Skeletal muscle tissue (tissue), 4 donors: ENCODE measurements around the gene AP3S2. TPM values are rescaled to one million over a fixed set of nuclear protein-coding genes. Genes with fewer than 3 reads are reported as not detected.
"Not testable (repeated sequence)": the region's sequence is repeated elsewhere in the genome, so short reads cannot be mapped to it uniquely, and the experiment has no call there.

Experiments
- H3K27ac ChIP-seq: one replicate; pipeline ENCODE4 v1.7.0; 2013; ENCODE audit warnings: mild to moderate bottlenecking, low read depth, low read length, inconsistent platforms
- H3K27me3 ChIP-seq, 3 donors: one replicate each; pipeline ENCODE4 v1.7.0; 2013; ENCODE audit warnings: low read length in 3 of 3; ENCODE audit not compliant: control insufficient read depth in 3 of 3, insufficient read depth in 3 of 3
- H3K36me3 ChIP-seq, 3 donors: one replicate each; pipeline ENCODE4 v1.7.0; 2013; ENCODE audit warnings: low read length in 3 of 3; ENCODE audit not compliant: control insufficient read depth in 3 of 3, insufficient read depth in 3 of 3
- H3K4me1 ChIP-seq, 3 donors: one replicate each; pipeline ENCODE4 v1.7.0; 2013; ENCODE audit warnings: low read length in 3 of 3, mild to moderate bottlenecking in 3 of 3; ENCODE audit not compliant: control insufficient read depth in 3 of 3, insufficient read depth in 3 of 3
- H3K4me3 ChIP-seq, 3 donors: one replicate each; pipeline ENCODE4 v1.7.0; 2013; ENCODE audit warnings: low read length in 3 of 3
- H3K9ac ChIP-seq, 3 donors: one replicate each; pipeline ENCODE4 v1.7.0; 2013; ENCODE audit warnings: low read length in 3 of 3, mild to moderate bottlenecking in 3 of 3, moderate library complexity in 2 of 3, low read depth in 1 of 3
- H3K9me3 ChIP-seq, 3 donors: one replicate each; pipeline ENCODE4 v1.7.0; 2013; ENCODE audit warnings: low read length in 3 of 3; ENCODE audit not compliant: control insufficient read depth in 3 of 3
- total RNA-seq: library from RNA; depleted of rRNA; stranded (reverse); fragments of >200 nt; gene quantifications from one replicate; pipeline ENCODE4 v1.2.3, GENCODE V29; 2014
- donor health status: Osteomylitis.

AP3S2 gene
- total RNA-seq, 1 donor from 2014 or later: 51.7 TPM

- Histone ChIP-seq H3K27ac (no peak overlapping the region), H3K27me3 (no peaks in the 10 kb centered on the region), H3K9ac (no peak overlapping the region), H3K9me3 (no peaks in the 10 kb centered on the region), H3K4me1 (peaks cover 25 to 28% (median 26%) of the 10 kb centered on the region in 3 donors), H3K4me3 (no peak overlapping the region), H3K36me3 (peaks cover 8 to 18% (median 11%) of the 10 kb centered on the region in 3 donors)
Observed at GRCh38 chr15:89839167-89839810, 54.5 kb downstream of the AP3S2 start.

GRCh38 chr15:89837830-89838178 lies 56.0 kb downstream of the AP3S2 start:
- H3K27ac ChIP-seq: peak overlapping the region; percentile 61

GRCh38 chr15:89837134-89837829 lies 56.5 kb downstream of the AP3S2 start:
- H3K4me1 ChIP-seq: peaks cover 25 to 28% (median 26%) of the 10 kb centered on the region in 3 donors
- no peaks in the 10 kb centered on the region for H3K27me3 ChIP-seq
- H3K9me3 ChIP-seq: no peaks in the 10 kb centered on the region
- H3K36me3 ChIP-seq: peaks cover 21 to 34% (median 26%) of the 10 kb centered on the region in 3 donors
- no peak overlapping the region for H3K4me3 ChIP-seq
- H3K9ac ChIP-seq: peak overlapping the region in 1 of 3 donors; percentile 55
- peak overlapping the region; percentile 61 for H3K27ac ChIP-seq

More at GRCh38 chr15:89837830-89838178, 56.0 kb downstream of the AP3S2 start:
- Histone ChIP-seq H3K36me3 (peaks cover 21 to 32% (median 26%) of the 10 kb centered on the region in 3 donors), H3K27me3 (no peaks in the 10 kb centered on the region), H3K9ac (peak overlapping the region in 2 of 3 donors; percentile 27 to 55), H3K4me1 (peaks cover 25 to 28% (median 26%) of the 10 kb centered on the region in 3 donors), H3K4me3 (no peak overlapping the region), H3K9me3 (no peaks in the 10 kb centered on the region)

GRCh38 chr15:89836267-89837133 lies 57.3 kb downstream of the AP3S2 start:
- Histone ChIP-seq H3K4me3 (no peak overlapping the region), H3K27me3 (no peaks in the 10 kb centered on the region), H3K27ac (peak overlapping the region; percentile 61), H3K9ac (peak overlapping the region; percentile 13 to 55 (median 16)), H3K36me3 (peaks cover 21 to 39% (median 30%) of the 10 kb centered on the region in 3 donors), H3K4me1 (peaks cover 25 to 28% (median 28%) of the 10 kb centered on the region in 3 donors), H3K9me3 (no peaks in the 10 kb centered on the region)

- Histone ChIP-seq H3K9ac (no peak overlapping the region), H3K36me3 (peaks cover 21 to 35% (median 30%) of the 10 kb centered on the region in 3 donors), H3K4me1 (peaks cover 25 to 30% (median 28%) of the 10 kb centered on the region in 3 donors), H3K4me3 (no peak overlapping the region), H3K27me3 (no peaks in the 10 kb centered on the region), H3K9me3 (no peaks in the 10 kb centered on the region), H3K27ac (no peak overlapping the region)
Observed at GRCh38 chr15:89835176-89835564, 58.6 kb downstream of the AP3S2 start.

- not testable (repeated sequence) for H3K4me3 ChIP-seq, H3K27ac ChIP-seq, H3K9ac ChIP-seq, H3K27me3 ChIP-seq, H3K9me3 ChIP-seq
- Histone ChIP-seq H3K36me3 (peaks cover 21 to 35% (median 30%) of the 10 kb centered on the region in 3 donors), H3K4me1 (peaks cover 25 to 30% (median 28%) of the 10 kb centered on the region in 3 donors)
Observed at GRCh38 chr15:89834465-89835175, 59.2 kb downstream of the AP3S2 start.

GRCh38 chr15:89833966-89834365 lies 59.8 kb downstream of the AP3S2 start:
- peaks cover 29 to 35% (median 29%) of the 10 kb centered on the region in 3 donors for H3K4me1 ChIP-seq

GRCh38 chr15:89830639-89831038 lies 63.2 kb downstream of the AP3S2 start:
- Histone ChIP-seq H3K9ac (no peak overlapping the region), H3K27ac (no peak overlapping the region), H3K9me3 (no peaks in the 10 kb centered on the region), H3K27me3 (no peaks in the 10 kb centered on the region), H3K4me3 (no peak overlapping the region), H3K4me1 (peaks cover 17 to 27% (median 18%) of the 10 kb centered on the region in 3 donors), H3K36me3 (peaks cover 21 to 32% (median 30%) of the 10 kb centered on the region in 3 donors)

More at GRCh38 chr15:89833966-89834365, 59.8 kb downstream of the AP3S2 start:
- H3K9ac ChIP-seq: no peak overlapping the region
- no peak overlapping the region for H3K27ac ChIP-seq
- peaks cover 21 to 35% (median 30%) of the 10 kb centered on the region in 3 donors for H3K36me3 ChIP-seq
- no peaks in the 10 kb centered on the region for H3K9me3 ChIP-seq
- no peaks in the 10 kb centered on the region for H3K27me3 ChIP-seq
- H3K4me3 ChIP-seq: no peak overlapping the region
